ENCODE results near the gene PPM1E.
"Not testable (repeated sequence)": the region's sequence is repeated elsewhere in the genome, so short reads cannot be mapped to it uniquely, and the experiment has no call there.

The PPM1E gene

DNA sequence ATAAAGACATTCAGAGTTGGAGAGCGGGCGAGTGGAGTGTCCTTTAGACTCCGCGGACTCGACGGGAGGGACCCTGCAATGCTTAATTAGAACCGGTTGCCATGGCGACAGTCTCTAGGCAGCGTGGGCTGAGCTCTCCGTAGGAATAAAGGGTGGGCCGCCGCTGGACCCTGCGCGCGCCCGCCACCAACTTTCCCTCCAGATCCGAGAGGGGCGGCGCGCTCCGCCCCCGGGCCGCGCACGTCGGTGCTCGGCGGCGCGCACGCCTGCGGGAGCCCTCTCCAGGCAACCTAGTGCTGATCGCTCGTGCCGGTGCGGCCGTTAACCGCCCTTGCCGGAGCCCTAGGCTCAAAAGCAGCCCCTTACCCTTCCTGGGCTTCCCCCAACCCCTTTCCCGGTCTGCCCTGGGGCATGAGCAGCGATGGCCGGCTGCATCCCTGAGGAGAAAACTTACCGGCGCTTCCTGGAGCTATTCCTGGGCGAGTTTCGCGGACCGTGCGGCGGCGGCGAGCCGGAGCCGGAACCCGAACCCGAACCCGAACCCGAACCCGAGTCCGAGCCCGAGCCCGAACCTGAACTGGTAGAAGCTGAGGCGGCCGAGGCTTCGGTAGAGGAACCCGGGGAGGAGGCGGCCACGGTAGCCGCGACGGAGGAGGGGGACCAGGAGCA is at the start of gene PPM1E:
Gene PPM1E (plus strand): TSS at position 278 of the 669 bp plus-strand sequence.
- DNase-seq, result peak; percentile 95

DNA sequence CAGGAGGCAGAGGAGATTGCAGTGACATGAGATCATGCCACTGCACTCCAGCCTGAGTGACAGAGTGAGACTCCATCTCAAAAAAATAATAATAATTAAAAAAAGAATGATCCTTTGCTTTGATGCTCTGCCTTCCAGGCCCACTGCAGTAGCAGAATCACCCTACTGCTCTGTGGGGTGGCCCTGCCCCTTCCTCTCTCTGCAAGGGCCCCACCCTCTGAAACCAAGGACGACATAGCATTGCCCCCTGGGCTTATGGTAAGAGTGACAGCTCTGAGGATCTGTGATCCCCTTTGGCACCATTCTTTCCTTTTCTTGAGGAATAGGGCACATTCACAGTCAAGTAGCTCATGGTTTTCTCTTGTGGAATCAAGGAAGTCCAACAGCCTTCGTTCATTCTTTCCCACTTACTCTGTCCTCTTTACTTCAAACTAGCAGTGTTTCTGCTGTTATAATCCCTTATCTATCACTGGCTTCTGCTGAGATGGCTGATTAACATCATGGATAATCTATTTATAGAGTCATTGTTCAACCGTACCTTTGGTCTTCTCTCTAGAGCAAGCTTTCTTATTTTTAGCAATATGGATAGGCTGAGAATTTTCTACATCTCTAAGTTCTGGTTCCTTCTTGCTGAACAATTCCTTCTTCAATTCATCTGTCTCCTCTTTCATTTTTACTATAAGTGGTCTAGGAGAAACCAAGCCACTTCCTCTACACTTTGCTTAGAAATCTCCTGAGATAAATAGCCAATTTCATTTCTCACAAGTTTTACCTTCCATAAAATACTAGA is 49.1 kb upstream of the PPM1E start:
- DNase-seq, result no peak

DNA sequence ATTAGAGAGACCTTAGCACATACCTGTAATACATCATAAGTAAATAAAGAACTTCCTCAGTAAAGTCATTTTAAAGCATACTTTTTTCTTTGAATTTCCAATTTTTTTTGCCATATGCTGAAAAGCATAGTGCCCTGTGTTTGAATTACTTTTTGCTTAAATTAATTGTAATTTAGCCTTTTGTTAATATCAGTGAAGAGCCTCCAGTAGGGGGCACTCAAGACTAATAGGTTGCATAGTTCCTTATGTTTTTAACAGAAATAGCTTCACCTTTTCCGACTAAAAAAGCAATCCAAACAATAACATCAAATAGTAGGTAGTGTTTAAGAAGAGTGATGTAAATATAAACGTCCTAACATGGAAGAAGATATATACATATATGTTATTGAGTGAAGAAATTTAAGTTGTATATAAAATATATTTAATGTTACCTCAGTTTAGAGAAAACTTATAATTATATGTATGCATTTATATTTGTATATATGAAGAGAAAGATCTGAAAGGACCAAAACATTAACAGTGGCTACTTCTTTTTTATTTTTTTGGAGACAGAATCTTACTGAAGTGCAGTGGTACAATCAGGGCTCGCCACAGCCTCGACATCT is 44.6 kb upstream of the PPM1E start:
- peak; percentile 31 for DNase-seq

DNA sequence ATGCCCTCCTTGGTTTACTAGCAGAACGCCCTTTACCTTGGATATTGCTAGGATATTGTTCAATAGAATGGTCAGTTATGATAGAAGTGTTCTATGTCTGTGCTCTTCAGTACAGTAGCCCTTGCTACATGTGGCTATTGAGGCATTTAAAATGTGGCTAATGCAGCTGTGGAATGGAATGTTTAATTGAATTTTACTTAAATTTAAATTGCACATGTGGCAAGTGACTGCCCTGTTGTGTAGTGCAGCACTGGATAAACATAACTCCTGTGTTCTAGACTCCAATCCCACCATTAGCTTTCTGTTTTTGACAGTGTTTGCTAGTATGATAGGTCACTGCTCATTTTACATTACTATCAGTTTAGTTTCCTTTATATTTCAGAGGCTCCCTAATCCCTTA is 33.4 kb upstream of the PPM1E start:
- DNase-seq, result no peak

DNA sequence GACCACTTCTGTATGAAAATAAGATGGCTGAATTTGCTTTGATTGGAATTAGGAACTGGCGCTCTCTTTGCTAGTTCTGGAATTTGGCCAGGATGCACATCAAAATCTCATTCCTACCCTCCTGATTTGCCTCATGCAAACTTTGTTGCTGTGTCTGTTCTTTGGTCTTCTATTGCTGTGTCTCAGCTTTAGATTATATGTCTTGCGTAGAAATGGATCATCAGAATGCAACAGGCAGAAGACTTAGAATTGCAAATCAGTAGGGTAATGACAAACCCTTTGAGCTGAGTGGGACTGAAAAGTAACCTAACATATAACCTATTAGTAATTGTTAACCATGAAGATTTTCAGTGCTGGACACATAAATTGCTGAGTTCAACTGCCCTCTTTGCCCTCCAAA is 33.0 kb upstream of the PPM1E start:
- no peak for DNase-seq

DNA sequence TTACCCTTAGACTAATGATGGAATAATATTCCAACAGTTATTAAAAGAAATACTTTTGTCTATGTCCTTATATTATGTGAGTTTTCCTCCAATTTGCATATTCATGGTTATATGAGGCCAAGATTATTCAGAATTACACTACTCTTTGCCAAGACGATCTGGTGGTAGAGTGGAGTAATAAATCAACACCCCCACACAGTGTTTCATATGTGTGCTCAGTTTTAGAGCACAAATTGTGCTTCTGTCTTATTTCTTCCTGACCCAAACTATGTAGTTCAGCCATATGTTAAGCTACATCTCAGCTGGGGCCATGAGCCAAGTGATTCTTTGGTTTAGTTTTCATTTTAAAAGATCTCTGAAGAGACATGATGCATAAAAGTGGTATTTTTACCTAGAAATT is 26.9 kb upstream of the PPM1E start:
- no peak for DNase-seq

DNA sequence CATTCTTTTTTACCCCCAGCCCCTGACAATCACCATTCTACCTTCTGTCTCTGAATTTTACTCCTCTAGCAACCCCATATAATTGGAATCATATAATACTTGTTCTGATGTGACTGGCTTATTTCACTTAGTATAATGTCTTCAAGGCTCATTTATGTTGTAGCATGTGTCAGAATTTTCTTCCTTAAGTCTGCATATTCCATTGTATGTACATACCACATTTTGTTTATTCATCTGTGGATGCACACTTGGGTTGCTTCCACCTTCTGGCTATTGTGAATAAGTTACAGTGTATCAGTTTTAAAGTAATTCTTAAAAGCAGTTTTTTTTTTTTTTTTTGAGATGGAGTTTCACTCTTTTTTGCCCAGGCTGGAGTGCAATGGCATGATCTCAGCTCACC is 24.7 kb upstream of the PPM1E start:
- no peak for DNase-seq

DNA sequence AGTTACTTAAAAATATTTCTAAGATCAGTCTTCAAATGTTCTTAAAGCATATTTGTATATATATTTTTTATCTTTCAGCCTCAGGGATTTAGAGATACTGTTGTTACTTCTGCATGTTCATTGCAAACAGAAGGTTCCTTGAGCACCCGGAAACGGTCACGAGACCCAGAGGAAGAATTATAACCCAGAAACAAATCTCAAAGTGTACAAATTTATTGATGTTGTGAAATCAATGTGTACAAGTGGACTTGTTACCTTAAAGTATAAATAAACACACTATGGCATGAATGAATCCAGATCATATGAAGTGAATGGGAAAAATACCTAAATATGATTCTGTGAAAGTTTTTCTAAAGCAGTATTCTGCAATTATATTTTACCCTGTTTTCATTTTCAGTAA is 21.6 kb upstream of the PPM1E start:
- no peak for DNase-seq

DNA sequence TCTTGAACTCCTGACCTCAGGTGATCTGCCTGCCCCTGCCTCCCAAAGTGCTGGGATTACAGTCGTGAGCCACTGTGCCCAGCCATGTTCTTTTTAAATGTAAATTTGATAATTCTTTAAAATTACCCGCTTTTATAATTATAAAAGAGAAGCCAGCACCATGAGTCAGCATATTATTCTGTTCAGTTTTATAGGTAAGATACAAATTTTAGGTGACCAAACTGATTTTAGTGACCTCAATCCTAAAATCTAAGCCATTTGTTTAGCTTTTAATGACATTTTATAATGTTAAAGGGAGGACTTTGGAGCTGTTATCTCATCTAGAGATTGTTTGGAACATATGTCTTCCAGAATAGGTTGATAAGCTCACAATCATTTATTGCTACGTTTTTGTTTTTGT is 20.8 kb upstream of the PPM1E start:
- no peak for DNase-seq

DNA sequence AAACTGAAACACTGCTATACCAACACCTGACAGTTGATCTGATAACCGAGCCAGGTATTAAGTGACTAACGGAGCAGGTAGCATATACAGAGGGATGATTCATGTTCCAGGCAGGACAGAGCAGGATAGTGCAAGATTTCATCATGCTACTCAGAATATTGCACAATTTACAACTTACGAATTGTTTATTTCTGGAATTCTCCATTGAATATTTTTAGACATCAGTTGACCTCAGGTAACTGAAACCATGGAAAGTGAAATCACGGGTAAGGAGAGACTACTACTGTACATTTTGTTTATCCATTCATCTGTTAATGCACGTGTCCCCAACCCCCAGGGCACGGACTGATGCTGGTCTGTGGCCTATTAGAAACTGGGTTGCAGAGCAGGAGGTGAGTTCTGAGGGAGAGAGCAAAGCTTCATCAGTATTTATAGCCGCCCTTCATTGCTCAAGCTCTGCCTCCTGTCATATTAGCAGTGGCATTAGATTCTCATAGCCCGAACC is 14.5 kb upstream of the PPM1E start:
- no peak for DNase-seq

DNA sequence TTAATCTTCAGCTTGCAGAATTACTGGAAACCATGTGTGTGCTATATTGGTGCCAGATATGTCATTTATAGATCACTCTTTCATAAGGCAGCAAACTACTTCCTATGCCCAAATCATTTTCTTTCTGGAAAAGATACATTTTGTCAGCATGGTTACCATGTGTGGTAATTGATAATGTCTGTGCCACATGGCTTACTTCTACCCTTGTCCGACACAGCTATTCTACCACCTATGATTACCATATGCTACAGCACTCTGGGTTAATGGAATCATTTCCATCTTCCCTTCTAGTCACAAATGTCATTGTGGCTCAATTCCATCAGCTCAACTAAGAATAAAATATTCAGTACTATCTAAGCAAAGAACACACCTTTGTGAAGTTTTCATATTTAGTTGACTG is 8.0 kb upstream of the PPM1E start:
- no peak for DNase-seq

DNA sequence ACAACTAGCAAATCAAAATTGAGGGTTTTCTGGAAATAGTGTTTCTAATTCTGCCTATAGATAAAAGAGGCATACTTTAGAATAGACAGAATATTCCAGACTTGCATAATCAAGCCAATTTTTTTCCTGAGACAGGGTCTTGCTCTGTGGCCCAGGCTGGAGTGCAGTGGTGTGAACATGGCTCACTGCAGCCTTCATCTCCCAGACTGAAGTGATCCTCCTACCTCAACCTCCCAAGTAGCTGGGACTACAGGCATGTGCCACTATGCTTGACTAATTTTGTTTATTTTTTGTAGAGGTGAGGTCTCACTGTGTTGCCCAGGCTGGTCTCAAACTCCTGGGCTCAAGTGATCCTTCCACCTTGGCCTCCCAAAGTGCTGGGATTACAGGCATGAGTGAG is 6.0 kb upstream of the PPM1E start:
- not testable (repeated sequence) for DNase-seq

DNA sequence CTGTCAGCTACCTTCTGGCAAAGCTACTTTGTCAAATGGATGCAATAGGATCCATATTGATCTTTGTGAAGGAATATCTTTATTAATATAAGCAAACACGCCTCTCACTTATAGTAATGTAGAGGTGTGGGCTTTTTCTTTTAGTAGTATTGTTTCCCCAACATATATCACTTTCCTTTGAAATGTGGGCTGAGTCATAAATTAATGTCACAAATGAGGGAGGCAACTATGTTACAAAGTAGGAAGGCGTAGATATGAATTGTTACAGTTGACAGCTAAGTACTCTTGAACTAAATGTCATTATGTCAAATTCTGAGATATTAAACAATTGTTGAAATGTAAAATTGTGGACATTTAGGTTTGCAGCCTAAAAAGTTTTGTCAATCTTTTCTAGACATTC is 2.6 kb upstream of the PPM1E start:
- DNase-seq, result no peak

DNA sequence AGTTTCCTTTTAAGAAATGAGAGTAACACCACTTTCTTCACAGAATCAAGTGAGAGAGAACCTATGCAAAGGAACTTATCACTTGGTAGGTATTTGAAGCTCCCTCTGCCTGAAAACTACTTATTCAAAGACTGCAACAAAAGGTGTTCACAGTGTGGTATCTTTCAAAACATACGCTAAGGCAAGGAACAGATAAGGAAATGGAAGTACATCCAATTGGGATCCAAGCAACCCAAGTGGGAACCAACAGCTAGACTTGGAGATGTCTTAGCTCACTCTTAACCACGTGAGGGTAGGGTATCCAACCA is 431 bp upstream of the PPM1E start:
- no peak for DNase-seq

DNA sequence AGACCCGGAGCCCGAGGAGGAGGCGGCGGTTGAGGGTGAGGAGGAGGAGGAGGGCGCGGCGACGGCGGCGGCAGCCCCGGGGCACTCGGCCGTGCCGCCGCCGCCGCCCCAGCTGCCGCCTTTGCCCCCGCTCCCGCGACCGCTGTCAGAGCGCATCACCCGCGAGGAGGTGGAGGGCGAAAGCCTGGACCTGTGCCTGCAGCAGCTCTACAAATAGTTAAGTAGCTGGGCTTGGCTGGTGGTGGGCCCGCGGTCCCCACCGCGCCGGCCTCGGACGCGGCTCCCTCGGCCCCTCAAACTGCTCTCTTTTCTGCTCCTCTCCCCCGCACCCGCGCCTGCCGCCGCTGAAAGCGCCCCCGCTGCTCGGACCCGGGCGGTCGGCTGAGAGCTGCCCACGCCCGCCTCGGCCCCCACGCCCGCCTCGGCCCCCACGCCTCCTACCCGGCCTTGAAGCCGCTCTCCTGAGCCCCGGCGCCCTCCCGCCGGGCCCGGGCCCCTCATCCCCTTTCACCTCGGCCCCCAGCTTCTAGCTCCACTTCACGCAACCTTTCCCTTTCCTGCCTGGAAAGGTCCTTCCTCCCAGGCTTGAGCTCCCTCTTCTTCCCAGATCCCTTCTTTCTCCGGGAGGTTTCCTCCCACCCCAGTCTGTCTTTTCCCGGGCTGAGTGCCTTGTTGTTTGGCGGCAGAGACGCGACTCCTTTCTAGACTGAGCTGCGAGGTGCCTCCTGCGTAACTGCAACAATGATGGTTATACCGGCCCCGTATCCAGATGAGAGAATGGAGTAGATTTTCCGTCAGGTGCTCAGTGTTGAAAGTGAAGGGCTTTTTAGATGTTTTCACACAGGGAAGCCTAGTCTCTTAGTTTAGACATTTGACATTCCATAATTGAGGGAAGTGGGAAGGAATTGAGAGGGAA is 850 bp downstream of the PPM1E start:
- peak; percentile 47 for DNase-seq

DNA sequence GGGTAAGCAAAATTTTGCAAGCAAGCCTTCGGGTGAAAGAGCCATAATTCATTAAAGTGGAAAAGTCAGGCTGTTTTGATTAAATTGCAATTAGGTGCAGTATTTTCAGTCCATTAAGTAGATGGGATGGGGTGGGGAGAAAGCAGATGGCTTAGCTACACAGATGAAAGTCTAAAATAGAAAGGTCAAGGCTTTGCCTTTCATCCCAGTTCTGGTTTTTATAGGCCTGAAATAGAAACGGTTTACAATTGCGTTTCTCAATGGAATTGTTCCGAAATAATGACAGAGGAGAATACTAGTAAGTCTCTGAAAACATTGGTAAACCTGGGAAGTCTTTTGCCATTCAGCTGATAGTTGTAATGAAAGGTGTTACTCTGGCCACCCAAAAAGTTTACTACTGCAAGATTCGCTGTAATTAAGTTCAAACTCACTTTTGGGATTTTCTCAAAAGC is 1.5 kb downstream of the PPM1E start:
- DNase-seq, result peak; percentile 10

DNA sequence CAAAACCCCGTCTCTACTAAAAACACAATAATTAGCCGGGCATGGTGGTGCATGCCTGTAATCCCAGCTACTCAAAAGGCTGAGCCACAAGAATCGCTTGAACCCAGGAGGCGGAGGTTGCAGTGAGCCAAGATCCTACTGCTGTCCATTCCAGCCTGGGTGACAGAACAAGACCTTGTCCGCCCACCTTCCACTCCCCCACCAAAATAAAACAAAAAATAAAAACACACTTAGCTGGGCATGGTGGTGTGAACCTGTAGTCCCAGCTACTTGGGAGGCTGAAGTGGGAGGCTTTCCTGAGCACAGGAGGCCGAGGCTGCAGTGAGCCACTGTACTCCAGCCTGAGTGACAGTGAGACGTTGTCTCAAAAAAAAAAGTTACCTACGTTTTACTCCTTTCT is 3.2 kb downstream of the PPM1E start:
- DNase-seq, result no peak

DNA sequence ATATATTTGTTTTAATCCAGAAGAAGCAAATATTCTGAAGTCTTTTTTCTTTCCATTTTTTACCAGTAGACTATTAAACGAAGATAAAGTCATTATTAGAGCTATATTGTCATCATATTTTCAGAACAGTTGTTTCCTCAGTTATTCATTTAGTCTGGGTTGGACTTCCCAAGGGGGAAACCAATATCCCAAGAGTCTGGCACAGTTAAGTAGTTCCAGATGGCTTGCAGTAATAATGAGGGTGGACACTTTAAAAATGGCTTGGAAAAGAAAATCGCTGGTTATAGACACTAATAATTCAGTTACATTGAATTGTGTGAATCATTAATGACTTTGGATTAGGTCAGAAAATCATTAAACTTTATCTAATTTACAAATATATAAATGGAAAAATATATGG is 3.9 kb downstream of the PPM1E start:
- DNase-seq, result no peak

DNA sequence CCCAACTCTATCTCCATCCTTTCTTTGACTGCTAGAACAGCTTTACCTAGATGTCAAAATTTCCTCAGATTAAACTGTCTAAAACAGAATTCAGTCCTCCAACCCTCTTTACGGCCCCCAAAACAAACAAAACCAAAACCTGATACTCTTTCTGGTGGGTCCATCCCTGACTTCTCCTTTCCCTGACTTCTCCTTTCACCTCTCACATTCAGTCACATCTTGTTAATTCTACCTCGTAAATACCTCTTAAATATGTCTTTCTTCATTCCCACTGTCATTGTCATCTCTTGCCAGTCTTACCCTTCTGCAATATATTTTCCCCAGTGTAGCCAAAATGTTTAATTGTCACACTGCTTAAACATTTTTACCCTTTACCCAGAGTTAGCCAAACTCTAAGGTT is 4.6 kb downstream of the PPM1E start:
- no peak for DNase-seq

DNA sequence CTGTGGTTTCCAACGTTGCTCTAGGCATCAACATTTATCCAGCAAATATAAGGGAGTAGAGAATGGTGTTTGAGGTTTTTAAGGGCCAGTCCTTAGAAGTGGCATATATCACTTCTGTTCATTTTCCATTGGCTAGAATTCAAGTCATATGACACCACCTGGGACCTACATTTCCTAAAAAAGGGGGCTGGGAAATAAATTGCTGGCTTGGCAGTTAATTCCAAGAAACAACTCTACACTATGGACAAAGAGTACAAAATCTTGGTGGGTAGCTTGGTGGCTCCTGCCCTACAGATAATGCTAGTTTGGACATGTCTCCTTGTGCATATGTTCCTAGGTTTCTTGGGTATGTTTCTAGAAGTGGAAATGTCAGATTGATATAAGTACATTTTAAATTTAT is 7.6 kb downstream of the PPM1E start:
- DNase-seq, result no peak

DNA sequence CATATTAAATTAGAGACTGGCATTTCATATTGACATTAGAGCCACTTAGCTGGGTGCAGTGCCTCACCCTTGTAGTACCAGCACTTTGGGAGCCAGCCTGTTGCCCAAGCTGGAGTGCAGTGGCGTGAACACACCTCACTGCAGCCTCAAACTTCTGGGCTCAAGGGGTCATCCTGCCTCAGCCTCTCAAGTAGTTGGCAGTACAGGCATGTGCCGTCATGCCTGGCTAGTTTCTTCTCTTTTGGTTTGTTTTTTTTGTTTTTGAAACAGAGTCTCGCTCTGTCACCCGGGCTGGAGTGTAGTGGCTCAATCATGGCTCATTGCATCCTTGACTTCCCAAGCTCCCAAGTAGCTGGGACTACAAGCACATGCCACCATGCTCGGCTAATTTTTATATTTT is 8.7 kb downstream of the PPM1E start:
- DNase-seq, result no peak

DNA sequence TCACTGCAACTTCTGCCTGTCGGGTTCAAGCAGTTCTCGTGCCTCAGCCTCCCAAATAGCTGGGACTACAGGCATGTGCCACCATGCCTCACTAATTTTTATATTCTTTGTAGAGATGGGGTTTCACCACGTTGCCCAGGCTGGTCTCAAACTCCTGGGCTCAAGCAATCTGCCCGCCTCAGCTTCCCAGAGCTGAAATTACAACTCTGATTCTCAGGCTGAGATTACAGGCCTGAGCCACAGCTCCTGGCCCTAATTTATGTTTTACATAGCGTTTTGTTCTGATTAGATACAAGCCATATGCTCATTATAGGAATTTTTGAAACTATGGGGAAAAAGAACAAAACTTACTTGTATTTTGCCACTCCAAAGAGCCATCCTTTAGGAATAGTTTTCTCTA is 22.8 kb downstream of the PPM1E start:
- not testable (repeated sequence) for DNase-seq

DNA sequence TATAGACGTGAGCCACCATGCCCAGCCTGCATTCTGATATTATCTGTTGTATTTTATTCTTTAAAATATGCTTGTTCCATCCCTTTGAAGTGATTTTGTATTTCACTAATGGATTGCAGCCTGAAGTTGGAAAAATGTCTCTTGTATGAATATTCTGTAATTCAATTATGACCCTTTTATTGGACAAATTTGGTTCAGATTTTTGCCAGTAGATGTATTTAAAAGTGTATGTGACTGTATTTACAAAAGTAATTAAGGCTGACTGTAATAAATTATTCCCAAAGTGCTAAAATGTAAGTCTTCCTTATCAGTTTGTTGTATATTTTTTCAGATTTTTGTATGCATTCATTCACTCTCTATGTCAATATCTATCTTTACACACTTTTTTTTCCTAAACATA is 23.8 kb downstream of the PPM1E start:
- no peak for DNase-seq

Measured in NCI-H1105 treated with DMSO at 0.1 percent for 48 hours (cell line).